HepG2 (cell line): Measurements from ENCODE around the gene RNF4. TPM values are rescaled to one million over a fixed set of nuclear protein-coding genes. Genes with fewer than 3 reads are reported as not detected.
A peak's percentile ranks its signal among the peaks of the same experiment; 100 is the strongest.

Experiments used
- CBX1 ChIP-seq: IDR thresholded peaks from one replicate; pipeline ENCODE4 v1.6.1; 2016; ENCODE audit warnings: antibody characterized with exemption, low read depth
- FOXM1 ChIP-seq: sonication (generic); formaldehyde crosslinking; IDR thresholded peaks from 2 replicates; pipeline ENCODE4 v1.5.0; 2020; ENCODE audit warnings: missing genetic modification reagents
- HOXA3 ChIP-seq: sonication (generic); formaldehyde crosslinking; IDR thresholded peaks from 2 replicates; pipeline ENCODE4 v1.5.0; 2020; ENCODE audit warnings: missing genetic modification reagents
- KDM2A ChIP-seq: sonication (generic); formaldehyde crosslinking; IDR thresholded peaks from 2 replicates; pipeline ENCODE4 v1.4.0; 2020; ENCODE audit warnings: low read depth, missing genetic modification reagents, borderline replicate concordance
- KLF15 ChIP-seq: sonication (generic); formaldehyde crosslinking; IDR thresholded peaks from 2 replicates; pipeline ENCODE4 v1.8.1; 2023; ENCODE audit warnings: borderline replicate concordance, mild to moderate bottlenecking, inconsistent platforms, missing genetic modification reagents, mixed read lengths
- MYNN ChIP-seq: sonication (generic); formaldehyde crosslinking; IDR thresholded peaks from 2 replicates; pipeline ENCODE4 v1.4.0; 2020; ENCODE audit warnings: mild to moderate bottlenecking, low read depth, missing genetic modification reagents
- NR2F6 ChIP-seq, 2 experiments: IDR thresholded peaks; 2 replicates each; pipeline ENCODE4 v1.6.1; 2016; ENCODE audit warnings: antibody characterized with exemption in 1 of 2, mild to moderate bottlenecking in 1 of 2
- PHB2 ChIP-seq: fragments of 450-650 bp; IDR thresholded peaks from 2 replicates; pipeline ENCODE4 v1.6.1; 2018; ENCODE audit not compliant: partially characterized antibody
- PRPF4 ChIP-seq: fragments of 200-400 bp; formaldehyde crosslinking; IDR thresholded peaks from 2 replicates; pipeline ENCODE4 v1.6.1; 2016; ENCODE audit warnings: low read length, low read depth; ENCODE audit not compliant: poor library complexity, severe bottlenecking
- RARA ChIP-seq: IDR thresholded peaks from 2 replicates; pipeline ENCODE4 v1.6.1; 2016; ENCODE audit warnings: missing genetic modification reagents, missing compliant biosample characterization
- RBAK ChIP-seq: sonication (generic); formaldehyde crosslinking; IDR thresholded peaks from 2 replicates; pipeline ENCODE4 v1.5.1; 2020; ENCODE audit warnings: mild to moderate bottlenecking, missing genetic modification reagents
- SNAPC5 ChIP-seq: sonication (generic); formaldehyde crosslinking; IDR thresholded peaks from 2 replicates; pipeline ENCODE4 v1.8.1; 2023; ENCODE audit warnings: mild to moderate bottlenecking, missing genetic modification reagents, borderline replicate concordance
- XBP1 ChIP-seq: sonication (generic); formaldehyde crosslinking; IDR thresholded peaks from 2 replicates; pipeline ENCODE4 v1.5.0; 2020; ENCODE audit warnings: missing genetic modification reagents
- XRCC5 ChIP-seq: fragments of 200-400 bp; formaldehyde crosslinking; optimal IDR thresholded peaks from 2 replicates; pipeline ENCODE3; 2017; ENCODE audit warnings: mild to moderate bottlenecking, low read length
- ZGPAT ChIP-seq: IDR thresholded peaks from 2 replicates; pipeline ENCODE4 v1.6.1; 2016; ENCODE audit warnings: mild to moderate bottlenecking
- ZNF160 ChIP-seq: sonication (generic); formaldehyde crosslinking; IDR thresholded peaks from 2 replicates; pipeline ENCODE4 v1.8.0; 2022; ENCODE audit warnings: mild to moderate bottlenecking, inconsistent platforms, missing genetic modification reagents
- ZNF296 ChIP-seq: sonication (generic); formaldehyde crosslinking; conservative IDR thresholded peaks from 2 replicates; pipeline ENCODE4 v1.5.0; 2020; ENCODE audit warnings: mild to moderate bottlenecking, missing genetic modification reagents
- ZNF30 ChIP-seq: sonication (generic); formaldehyde crosslinking; IDR thresholded peaks from 2 replicates; pipeline ENCODE4 v1.5.0; 2020; ENCODE audit warnings: mild to moderate bottlenecking, missing genetic modification reagents
- ZNF343 ChIP-seq: sonication (generic); formaldehyde crosslinking; IDR thresholded peaks from 2 replicates; pipeline ENCODE4 v1.4.0; 2020; ENCODE audit warnings: mild to moderate bottlenecking, missing genetic modification reagents
- ZNF367 ChIP-seq: sonication (generic); formaldehyde crosslinking; IDR thresholded peaks from 2 replicates; pipeline ENCODE4 v1.4.0; 2020; ENCODE audit warnings: missing genetic modification reagents, borderline replicate concordance
- ZNF383 ChIP-seq: sonication (generic); formaldehyde crosslinking; IDR thresholded peaks from 2 replicates; pipeline ENCODE4 v1.4.0; 2020; ENCODE audit warnings: missing genetic modification reagents, mild to moderate bottlenecking, borderline replicate concordance
- ZNF790 ChIP-seq: sonication (generic); formaldehyde crosslinking; IDR thresholded peaks from 2 replicates; pipeline ENCODE4 v1.8.0; 2022; ENCODE audit warnings: missing genetic modification reagents, mild to moderate bottlenecking, borderline replicate concordance
- ZNF839 ChIP-seq: sonication (generic); formaldehyde crosslinking; IDR thresholded peaks from 2 replicates; pipeline ENCODE4 v1.4.0; 2020; ENCODE audit warnings: missing genetic modification reagents, mild to moderate bottlenecking, borderline replicate concordance
- ZSCAN29 ChIP-seq: sonication (generic); formaldehyde crosslinking; conservative IDR thresholded peaks from 2 replicates; pipeline ENCODE4 v1.4.0; 2020; ENCODE audit warnings: mild to moderate bottlenecking, missing genetic modification reagents
- ZZZ3 ChIP-seq: sonication (generic); formaldehyde crosslinking; IDR thresholded peaks from 2 replicates; pipeline ENCODE4 v1.4.0; 2020; ENCODE audit warnings: missing genetic modification reagents, mild to moderate bottlenecking, borderline replicate concordance
- polyA plus RNA-seq, 8 experiments: library from polyadenylated mRNA; depleted of rRNA in 3 of 8; stranded (reverse) in 7 of 8; unstranded in 1 of 8; fragments of >200 nt; fragmentation: Illumina TruSeq in 4 of 8; extraction: Trizol in 4 of 8; gene quantifications; 2 replicates each; pipeline versions ENCODE4 v1.2.1 to v1.2.3, GENCODE V29; 2011 to 2016; ENCODE audit warnings: low read depth in 4 of 8, missing spikeins in 1 of 8, mixed read lengths in 1 of 8; ENCODE audit not compliant: insufficient read depth in 1 of 8
- total RNA-seq, 5 experiments: library from RNA; depleted of rRNA; stranded (reverse); fragments of >200 nt; fragmentation: Illumina TruSeq; extraction: Trizol; gene quantifications; 2 replicates each; pipeline ENCODE4 v1.2.3, GENCODE V29; 2016; ENCODE audit warnings: low read depth in 1 of 5
- TF ChIP-seq, protein P1 (sequence below): sonication (generic); formaldehyde crosslinking; IDR thresholded peaks from 2 replicates; pipeline ENCODE4 v1.8.0; 2022; ENCODE audit warnings: mild to moderate bottlenecking, missing genetic modification reagents; ENCODE audit not compliant: insufficient replicate concordance
- TF ChIP-seq, protein P2 (sequence below): conservative IDR thresholded peaks from 2 replicates; pipeline ENCODE4 v1.6.1; 2018; ENCODE audit warnings: missing genetic modification reagents

RNF4 gene
- total and polyA plus RNA-seq, 2 of the 13 experiments (the other 11 are each of a cell fraction or from before 2014, with no cell fraction given) = 38.1 to 45.1 TPM

GRCh38 chr4:2468456-2469191, at the start of gene RNF4 (continued):
- TF ChIP-seq CBX1 (no peak), ZSCAN29 (0 out of 2 replicates have a peak, but pooled peaks have one; percentile 5), ZNF30 (0 out of 2 replicates have a peak, but pooled peaks have one; percentile 87), ZNF367 (CRISPR knock-in tag) (0 out of 2 replicates have a peak, but pooled peaks have one; percentile 26), NR2F6 (IDR thresholded peaks at IDR 0.05) (no peak), NR2F6 (CRISPR knock-in tag; IDR thresholded peaks at IDR 0.05) (no peak; the same call in 1 of the 2 replicates), ZGPAT (peak; percentile 61; the same call in 1 of the 2 replicates), ZNF839 (CRISPR knock-in tag) (no peak), RBAK (CRISPR knock-in tag) (no peak), KLF15 (CRISPR knock-in tag) (no peak), ZNF343 (CRISPR knock-in tag) (no peak), XBP1 (CRISPR knock-in tag) (no peak; the same call in 1 of the 2 replicates), ZNF160 (CRISPR knock-in tag) (0 out of 2 replicates have a peak, but pooled peaks have one; percentile 39), MYNN (CRISPR knock-in tag) (no peak), ZNF383 (CRISPR knock-in tag) (no peak), ZZZ3 (CRISPR knock-in tag) (no peak), HOXA3 (CRISPR knock-in tag) (peak; percentile 34; the same call in 1 of the 2 replicates), PHB2 (no peak), KDM2A (peak; percentile 61), ZNF296 (CRISPR knock-in tag) (no peak), RARA (CRISPR knock-in tag) (no peak), SNAPC5 (CRISPR knock-in tag) (no peak), FOXM1 (CRISPR knock-in tag) (no peak), XRCC5 (no peak), ZNF790 (no peak), PRPF4 (no peak)
- TF ChIP-seq, protein P1, sequence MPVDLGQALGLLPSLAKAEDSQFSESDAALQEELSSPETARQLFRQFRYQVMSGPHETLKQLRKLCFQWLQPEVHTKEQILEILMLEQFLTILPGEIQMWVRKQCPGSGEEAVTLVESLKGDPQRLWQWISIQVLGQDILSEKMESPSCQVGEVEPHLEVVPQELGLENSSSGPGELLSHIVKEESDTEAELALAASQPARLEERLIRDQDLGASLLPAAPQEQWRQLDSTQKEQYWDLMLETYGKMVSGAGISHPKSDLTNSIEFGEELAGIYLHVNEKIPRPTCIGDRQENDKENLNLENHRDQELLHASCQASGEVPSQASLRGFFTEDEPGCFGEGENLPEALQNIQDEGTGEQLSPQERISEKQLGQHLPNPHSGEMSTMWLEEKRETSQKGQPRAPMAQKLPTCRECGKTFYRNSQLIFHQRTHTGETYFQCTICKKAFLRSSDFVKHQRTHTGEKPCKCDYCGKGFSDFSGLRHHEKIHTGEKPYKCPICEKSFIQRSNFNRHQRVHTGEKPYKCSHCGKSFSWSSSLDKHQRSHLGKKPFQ (CRISPR knock-in tag) = no peak
- TF ChIP-seq, protein P2, sequence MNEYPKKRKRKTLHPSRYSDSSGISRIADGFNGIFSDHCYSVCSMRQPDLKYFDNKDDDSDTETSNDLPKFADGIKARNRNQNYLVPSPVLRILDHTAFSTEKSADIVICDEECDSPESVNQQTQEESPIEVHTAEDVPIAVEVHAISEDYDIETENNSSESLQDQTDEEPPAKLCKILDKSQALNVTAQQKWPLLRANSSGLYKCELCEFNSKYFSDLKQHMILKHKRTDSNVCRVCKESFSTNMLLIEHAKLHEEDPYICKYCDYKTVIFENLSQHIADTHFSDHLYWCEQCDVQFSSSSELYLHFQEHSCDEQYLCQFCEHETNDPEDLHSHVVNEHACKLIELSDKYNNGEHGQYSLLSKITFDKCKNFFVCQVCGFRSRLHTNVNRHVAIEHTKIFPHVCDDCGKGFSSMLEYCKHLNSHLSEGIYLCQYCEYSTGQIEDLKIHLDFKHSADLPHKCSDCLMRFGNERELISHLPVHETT (CRISPR knock-in tag) = peak; percentile 75
